HG03432 (cell line): ENCODE measurements around the gene HNRNPH1.
A peak's percentile ranks its signal among the peaks of the same experiment; 100 is the strongest.

ENCODE experiments used
- ATAC-seq: cut with Tn5 transposase; IDR thresholded peaks from one replicate; pipeline ENCODE4 v1.9.1; 2021; ENCODE audit warnings: mild to moderate bottlenecking, moderate library complexity; ENCODE audit not compliant: unreplicated experiment

HNRNPH1 gene

DNA sequence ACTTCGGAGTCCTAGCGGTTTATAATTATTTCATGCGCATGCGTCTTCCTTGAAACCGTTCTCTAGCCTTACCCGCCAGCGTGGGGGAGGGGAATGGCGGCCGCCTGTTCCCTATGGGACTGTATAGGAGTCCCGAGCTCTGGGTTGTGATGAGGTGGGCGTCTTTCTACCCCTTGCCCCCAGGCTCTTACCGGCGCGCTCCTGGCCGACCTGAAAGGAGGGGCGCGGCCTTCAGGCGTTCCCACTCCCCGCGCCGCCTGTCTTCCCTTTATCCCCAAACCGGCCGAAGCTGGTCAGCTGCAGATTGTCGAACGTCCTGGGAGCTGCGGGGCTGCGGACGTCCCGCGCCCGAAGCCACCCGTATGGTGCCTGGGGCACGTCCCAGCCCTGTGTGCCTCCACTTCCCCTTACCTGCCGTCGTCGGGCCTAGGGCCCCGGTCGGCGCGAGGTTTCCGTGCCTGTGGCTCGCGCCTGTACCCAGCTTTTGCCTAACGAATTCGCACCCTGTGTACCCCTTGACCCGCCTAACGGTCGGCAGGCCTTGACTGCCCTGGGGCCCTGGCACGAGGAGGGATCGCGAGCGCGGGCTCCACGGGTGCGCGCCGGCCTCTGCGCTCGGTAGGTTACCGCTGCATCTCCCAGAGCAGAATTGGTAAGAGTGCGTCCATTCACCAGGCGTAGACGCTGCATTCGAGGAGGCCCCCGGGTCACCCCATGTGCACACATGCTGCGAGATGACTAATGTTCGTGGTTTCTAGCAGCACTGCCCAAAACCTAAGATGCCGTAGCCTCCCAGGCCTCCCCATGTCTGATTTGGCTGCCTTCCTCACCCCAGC lies 653 bp upstream of the HNRNPH1 start:
- peak; percentile 24 for ATAC-seq

DNA sequence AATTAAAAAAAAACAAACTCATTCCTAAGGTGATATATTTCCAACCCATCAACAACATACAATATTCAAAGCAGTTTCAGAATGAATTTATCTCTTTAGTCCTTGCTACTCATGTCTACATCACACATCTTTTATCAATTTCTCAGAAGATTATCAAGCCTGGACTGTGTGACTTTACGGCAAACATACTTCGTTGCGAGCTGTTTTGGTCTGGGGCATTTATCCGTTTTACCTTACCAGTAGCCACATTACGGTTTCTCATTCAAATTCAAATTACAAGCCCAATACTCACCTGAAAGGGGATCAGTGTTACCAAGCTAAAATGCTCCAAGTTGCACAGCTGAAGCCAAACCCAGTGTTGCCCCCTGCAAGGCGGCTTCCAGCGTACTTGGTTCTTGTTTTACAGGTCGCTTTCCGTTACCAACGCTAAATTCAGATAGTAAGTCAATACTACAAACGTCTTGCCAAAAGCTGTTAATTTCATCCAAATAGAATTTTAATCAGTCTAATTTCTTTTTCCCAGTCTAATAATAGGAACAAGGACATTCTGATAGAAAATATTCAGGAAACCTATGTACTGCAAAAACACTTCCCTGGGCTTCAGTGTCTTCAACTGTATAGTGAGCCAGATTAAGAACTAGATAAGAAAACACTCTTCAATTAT lies 1.8 kb downstream of the HNRNPH1 start:
- ATAC-seq = no peak

- no peak for ATAC-seq
Observed at GRCh38 chr5:179620703-179621350, 2.6 kb downstream of the HNRNPH1 start.

- ATAC-seq = no peak
Observed at GRCh38 chr5:179620293-179620692, 3.2 kb downstream of the HNRNPH1 start.

DNA sequence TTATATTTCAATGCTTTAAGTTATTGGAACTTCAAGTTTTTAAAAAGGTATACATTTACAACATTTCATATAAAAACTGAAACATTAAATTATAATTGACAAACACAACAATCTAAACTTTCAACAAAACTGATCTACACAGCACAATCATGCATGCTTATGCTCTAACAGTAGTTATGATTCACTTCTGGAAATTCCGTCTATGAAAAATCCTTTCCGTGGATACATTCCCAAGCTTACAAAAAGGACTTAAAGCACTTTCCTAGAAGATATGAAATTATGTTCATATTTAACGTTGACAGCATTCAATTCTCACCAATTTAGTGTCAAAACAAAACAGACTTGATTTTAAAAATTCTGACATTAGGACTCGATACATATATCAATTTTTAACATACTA lies 3.7 kb downstream of the HNRNPH1 start:
- ATAC-seq = no peak

GRCh38 chr5:179618923-179619554 lies 4.4 kb downstream of the HNRNPH1 start:
- ATAC-seq = no peak

GRCh38 chr5:179617930-179618329 lies 5.5 kb downstream of the HNRNPH1 start:
- ATAC-seq = no peak

- no peak for ATAC-seq
Observed at GRCh38 chr5:179616002-179616594, 7.4 kb downstream of the HNRNPH1 start.

DNA sequence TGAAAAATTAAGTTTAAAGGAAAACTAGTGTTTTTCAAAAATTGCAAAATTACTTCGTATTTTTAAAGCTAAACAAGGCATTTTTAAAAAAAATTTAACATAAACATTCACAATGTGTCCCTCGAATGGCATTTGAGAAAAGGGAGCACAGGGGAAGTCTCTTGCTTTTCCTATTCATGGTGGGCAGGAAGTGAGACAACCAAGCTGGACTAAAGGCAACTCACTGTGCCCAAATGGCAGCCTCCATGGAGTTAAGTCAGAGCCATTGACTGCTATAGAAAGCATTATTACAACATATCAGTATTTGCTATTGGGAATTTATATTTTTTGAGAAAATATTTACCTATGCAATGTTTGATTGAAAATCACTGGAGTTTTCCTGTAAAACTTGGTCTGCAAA lies 8.3 kb downstream of the HNRNPH1 start:
- ATAC-seq = no peak

DNA sequence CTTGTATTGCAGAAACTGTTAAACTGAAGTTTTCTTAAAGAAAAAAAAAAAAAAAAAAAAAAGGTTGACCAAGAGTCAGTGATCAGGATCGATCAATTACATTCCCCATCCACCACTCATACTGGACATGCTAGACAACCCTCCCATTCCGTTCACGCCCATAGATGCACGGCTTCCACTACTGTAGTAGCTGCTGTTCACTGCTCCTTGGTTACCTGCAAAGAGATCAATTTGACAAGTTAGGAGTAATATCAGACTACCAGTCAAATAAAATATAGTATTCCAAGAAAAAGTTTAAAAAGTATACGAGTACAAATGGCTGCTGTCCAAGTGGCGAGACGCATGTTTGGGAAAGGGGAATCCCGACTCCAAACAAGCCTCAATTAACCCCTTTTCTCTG lies 8.7 kb downstream of the HNRNPH1 start:
- no peak for ATAC-seq

- no peak for ATAC-seq
Observed at GRCh38 chr5:179613460-179614071, 9.9 kb downstream of the HNRNPH1 start.

DNA sequence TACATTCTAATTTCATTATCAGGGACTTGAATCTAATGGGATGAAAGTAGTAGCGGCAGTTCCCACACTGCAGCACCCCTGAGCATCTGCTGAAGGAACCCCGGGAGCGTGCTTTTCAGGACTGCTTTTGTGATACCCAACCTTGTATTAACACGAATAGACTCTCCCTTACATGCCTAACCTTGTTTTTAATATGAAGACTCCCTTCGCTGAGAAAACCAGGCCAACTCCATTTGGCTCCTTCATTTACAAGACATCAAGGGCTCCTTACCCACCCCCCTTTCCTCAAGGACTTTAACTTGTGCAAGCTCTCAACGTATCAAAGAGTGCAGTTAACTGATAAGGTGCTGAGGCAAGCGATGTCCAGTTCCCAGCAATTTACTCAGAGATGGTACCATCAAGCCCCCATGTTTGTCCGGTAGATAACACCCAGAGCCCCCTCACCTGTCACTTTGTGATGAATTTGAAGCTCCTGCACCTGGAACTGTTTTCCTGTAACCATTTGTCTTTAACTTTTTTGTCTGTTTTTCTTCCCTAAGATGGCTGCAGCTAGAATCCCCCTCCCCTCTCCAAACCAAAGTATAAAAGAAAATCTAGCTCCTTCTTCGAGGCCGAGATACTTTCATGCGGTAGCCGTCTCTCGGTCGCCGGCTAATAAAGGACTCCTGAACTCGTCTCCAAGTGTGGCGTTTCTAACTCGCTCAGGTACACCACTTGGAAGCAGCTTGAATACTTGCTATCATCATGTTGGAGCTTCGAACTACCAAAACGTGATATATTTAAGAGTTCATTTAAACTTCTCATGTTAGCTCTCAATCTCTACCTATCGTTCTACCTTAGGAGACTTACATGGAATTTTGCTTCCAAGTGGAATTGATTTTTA lies 10.7 kb downstream of the HNRNPH1 start:
- no peak for ATAC-seq

DNA sequence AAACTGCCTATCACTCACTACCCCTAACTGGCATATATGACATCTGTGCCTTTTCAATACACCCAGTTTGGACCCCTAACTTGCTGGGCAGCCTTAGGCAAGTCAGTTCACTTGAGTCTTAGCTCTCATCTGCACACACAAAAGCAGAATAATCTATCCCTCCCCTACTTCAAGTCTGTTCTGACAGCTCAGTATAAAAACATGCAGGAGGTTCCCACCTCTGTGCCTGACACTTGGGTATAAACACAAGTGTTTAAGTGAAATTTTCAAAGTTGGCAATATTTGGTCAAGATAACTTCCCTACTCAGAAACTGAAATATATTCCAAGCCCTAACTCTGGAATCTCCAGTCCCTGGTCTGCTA lies 12.6 kb downstream of the HNRNPH1 start:
- ATAC-seq = no peak

DNA sequence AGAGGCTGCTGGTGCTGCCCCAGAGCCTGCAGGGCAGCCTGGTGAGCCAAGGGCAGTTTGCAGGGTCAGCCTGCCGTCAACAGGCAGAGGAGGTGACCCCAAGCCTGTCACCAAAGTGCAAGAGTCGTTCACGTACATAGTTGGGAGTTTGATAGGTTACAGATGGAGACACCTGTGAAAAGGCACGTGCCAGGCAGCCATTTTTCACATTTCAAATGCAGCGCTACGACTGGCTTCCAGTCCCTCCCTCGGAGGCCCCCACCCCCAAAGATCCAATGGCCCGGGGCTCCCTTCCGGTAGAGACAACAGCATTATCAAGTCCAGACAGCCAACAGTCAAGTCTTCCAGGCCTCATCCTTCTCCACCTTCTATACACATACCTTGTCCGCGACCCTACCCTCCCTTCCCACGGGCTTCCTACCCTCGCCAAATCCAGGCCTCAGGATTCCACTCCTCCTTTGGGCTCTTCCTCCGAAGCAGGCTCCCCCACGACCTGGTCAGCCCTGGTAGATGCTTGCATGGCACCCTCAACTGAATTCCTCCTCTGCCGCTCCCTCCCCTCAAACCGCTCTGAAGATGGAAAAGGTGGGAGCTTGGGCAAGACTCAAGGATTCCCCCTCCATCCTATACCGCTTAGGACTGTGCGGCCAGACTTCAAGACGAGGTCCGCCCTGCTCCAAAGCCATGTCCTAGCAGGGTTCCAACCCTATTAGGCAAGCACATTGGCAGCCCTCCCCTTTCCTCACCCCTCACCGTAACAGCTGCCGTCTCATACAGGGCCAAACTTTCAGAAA lies 13.2 kb downstream of the HNRNPH1 start:
- no peak for ATAC-seq

DNA sequence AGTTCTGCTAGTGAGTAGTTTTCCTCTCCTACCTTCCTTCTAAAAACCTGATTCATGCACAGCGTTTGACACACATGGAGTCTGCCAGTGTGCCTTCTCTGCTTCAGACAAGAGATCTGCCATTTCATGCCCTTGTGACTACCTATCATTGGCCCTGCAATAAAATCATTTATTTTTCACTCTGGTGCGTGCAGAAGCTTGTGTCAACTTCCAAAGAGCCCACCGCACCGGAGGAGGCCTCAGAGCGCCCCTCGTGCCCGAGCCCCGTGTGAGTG lies 13.7 kb downstream of the HNRNPH1 start:
- ATAC-seq = no peak

GRCh38 chr5:179608131-179608581 lies 15.3 kb downstream of the HNRNPH1 start:
- no peak for ATAC-seq

DNA sequence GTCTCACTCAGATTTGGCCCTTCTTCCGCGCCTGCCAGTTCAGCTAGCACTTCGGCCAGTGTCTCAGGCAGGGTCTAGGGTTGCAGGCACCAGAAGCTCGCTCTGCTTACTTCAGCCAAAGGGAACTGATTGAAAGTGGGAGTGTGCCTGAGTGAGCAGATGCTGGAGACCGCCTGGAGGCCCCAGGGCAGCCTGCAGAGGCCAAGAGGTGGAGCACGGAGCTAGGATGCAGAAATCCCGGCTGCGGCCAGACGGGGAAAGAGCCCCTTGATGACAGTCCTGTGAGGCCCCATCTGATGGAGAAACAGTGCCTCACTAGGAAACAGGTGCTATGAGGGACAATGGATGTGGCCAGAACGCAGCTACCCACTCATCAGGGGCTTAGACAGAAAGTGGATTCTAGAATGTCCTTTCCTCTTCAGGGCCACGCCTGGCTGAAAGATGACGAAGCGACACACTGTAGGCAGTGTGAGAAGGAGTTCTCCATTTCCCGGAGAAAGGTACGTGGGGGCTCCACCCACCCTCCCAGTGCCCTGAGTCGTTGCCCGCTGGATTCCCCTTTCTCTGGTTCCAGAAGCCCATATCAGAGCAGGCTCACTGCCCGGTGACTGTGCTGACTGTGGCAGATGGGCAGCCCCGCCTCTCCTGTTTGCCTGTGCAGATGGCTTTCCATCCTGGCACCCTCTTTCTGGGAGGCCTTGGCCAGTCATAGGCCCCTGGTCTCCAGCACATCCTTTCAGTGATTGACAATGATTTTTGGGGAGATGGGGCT lies 16.1 kb downstream of the HNRNPH1 start:
- no peak for ATAC-seq

DNA sequence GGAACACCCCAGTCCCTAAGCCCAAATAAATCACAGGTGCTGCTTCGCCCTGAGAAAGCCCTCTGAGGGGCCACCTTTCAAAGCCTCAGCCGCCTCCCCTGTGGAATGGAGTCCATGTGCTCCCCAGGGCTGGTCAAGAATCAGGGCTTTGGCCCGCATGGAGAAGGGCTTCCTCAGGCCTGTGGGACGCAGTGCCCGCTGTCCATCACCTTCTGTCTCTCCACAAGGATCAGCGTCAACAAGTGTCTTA lies 16.6 kb downstream of the HNRNPH1 start:
- ATAC-seq = no peak
